Pancreas (tissue), 10 donors: Measurements from ENCODE around the gene LRFN4. TPM values are rescaled to one million over a fixed set of nuclear protein-coding genes. Genes with fewer than 3 reads are reported as not detected.

Experiments used
- ATAC-seq, 4 donors: fragments of 200-7000 bp; cut with Tn5 transposase; one replicate each; pipeline versions ENCODE4 v1.8.0 to v1.9.1; 2020; ENCODE audit warnings: mild to moderate bottlenecking in 4 of 4, moderate library complexity in 4 of 4
- DNase-seq, 6 donors: peaks; one replicate each; pipeline ENCODE4 v3.0.0-alpha.2; 2020
- FAIRE-seq: peaks from 2 replicates; lab custom pipeline; 2012; peaks lifted over from hg19 to GRCh38; lab: Jason Lieb, UNC
- H3K27ac ChIP-seq, 4 donors: fragments of 200-600 bp; sonication (generic); 1 replicate in 3 of 4; 2 replicates in 1 of 4; pipeline versions ENCODE4 v1.5.0 to v1.8.0; 2020
- H3K27me3 ChIP-seq, 4 donors: fragments of 200-600 bp; one replicate each; pipeline ENCODE4 v1.8.0; 2021
- H3K36me3 ChIP-seq, 3 donors: fragments of 200-600 bp; sonication (generic) in 1 of 3; one replicate each; pipeline versions ENCODE4 v1.5.0 to v1.8.0; 2020 to 2021
- H3K4me1 ChIP-seq, 3 donors: fragments of 200-600 bp; one replicate each; pipeline ENCODE4 v1.8.0; 2021
- H3K4me3 ChIP-seq, 4 donors: fragments of 200-600 bp; sonication (generic) in 2 of 4; one replicate each; pipeline versions ENCODE4 v1.5.0 to v1.8.0; 2020 to 2021
- H3K9me3 ChIP-seq, 4 donors: fragments of 200-600 bp; one replicate each; pipeline ENCODE4 v1.8.0; 2021
- CTCF ChIP-seq, 4 donors: fragments of 200-600 bp; sonication (generic) in 3 of 4; IDR thresholded peaks; one replicate each; pipeline versions ENCODE4 v1.5.0 to v1.8.0; 2021; ENCODE audit warnings: antibody characterized with exemption in 4 of 4
- WGBS, 2 donors: extraction: QIAGEN DNeasy Blood & Tissue Kit; methylation state at CpG; one replicate each; pipeline ENCODE4 v1.1.7; 2013; 5-methylcytosine and 5-hydroxymethylcytosine counted together
- intact Hi-C, 3 donors: fragments of 100-400 bp; cut with DNase I; formaldehyde crosslinking; loops; one replicate each; pipeline versions ENCODE4 v1.11.1 to v1.14.2; 2022
- polyA plus RNA-seq, 2 donors: library from polyadenylated mRNA; stranded (reverse); fragments of 200-250 nt; gene quantifications; one replicate each; pipeline ENCODE4 v1.2.3, GENCODE V29; 2013
- total RNA-seq, 6 donors: library from RNA; stranded (reverse); fragmentation: NEBNext Ultra II Directional in 4 of 6; extraction: Animal tissue kit (Norgen Biotek cat#: 25700) in 4 of 6; gene quantifications; one replicate each; pipeline versions ENCODE4 v1.2.1 to v1.2.4, GENCODE V29; 2021 to 2023
- donor health status: healthy with polysubstance abuse.
- donor health status: DM: no; HTN: no; CAD: no; lungs with moderate emphysema.
- donor health status: DM: no; HTN: no; CAD: no.
- donor health status: control.
- donor health status: control.
- donor health status: Bipolar disorder and iron deficiency.
- donor health status: DM: yes; HTN: yes; CAD: no.
- donor health status: DM: no; HTN: no; CAD: no.
- donor health status: DM: no; HTN: no; CAD: no.
- donor health status: DM: yes; HTN: yes; CAD: no.

Gene LRFN4
- total and polyA plus RNA-seq, 8 donors = 0.51 to 7.8 (median 2.8) TPM

- no peak for DNase-seq
- intact Hi-C loops = no loop called here
- FAIRE-seq = no peak
- Histone ChIP-seq H3K27me3 (no peaks in the 10 kb centered on the region), H3K9me3 (no peaks in the 10 kb centered on the region), H3K27ac (no peak overlapping the region), H3K4me1 (peaks cover 0 to 4% (median 0%) of the 10 kb centered on the region in 3 donors), H3K36me3 (no peaks in the 10 kb centered on the region), H3K4me3 (no peak overlapping the region)
- ATAC-seq = no peak
- TF ChIP-seq CTCF (IDR thresholded peaks at IDR 0.05) = no peak
- WGBS, 2 donors = 89 to 91% methylated on average over 10 of the region's 10 CpGs
Observed at GRCh38 chr11:66910016-66910415, 53.2 kb downstream of the LRFN4 start.

Other genes with a start within 250 kb of the LRFN4 start
- 10 to 100 TPM; 24.4 to 57.9 (median 31.7) TPM for gene RBM14, start 240.4 kb upstream of the LRFN4 start, total RNA-seq
- gene RBM14, start 240.4 kb upstream of the LRFN4 start, polyA plus RNA-seq = 10 to 100 TPM; 36.5 to 61.6 TPM
- 10 to 100 TPM; 47.5 to 80.2 (median 65.1) TPM for gene RBM4, start 218.4 kb upstream of the LRFN4 start, total RNA-seq
- gene RBM4, start 218.4 kb upstream of the LRFN4 start, polyA plus RNA-seq = 10 to 100 TPM; 60.6 to 84.2 TPM
- gene RBM4B, start 179.2 kb upstream of the LRFN4 start, total RNA-seq = 10 to 100 TPM in 1 of 6 donors, 1 to 10 TPM in 5; 5.7 to 10.1 (median 6.5) TPM
- 10 to 100 TPM in 1 of 2 donors, 1 to 10 TPM in 1; 9.9 to 20.7 TPM for gene RBM4B, start 179.2 kb upstream of the LRFN4 start, polyA plus RNA-seq
- gene SPTBN2, start 127.8 kb upstream of the LRFN4 start, total RNA-seq = 10 to 100 TPM; 32.6 to 59.8 (median 38.7) TPM
- gene SPTBN2, start 127.8 kb upstream of the LRFN4 start, polyA plus RNA-seq = 10 to 100 TPM; 17.8 to 45.9 TPM
- 10 to 100 TPM in 3 of 6 donors, 1 to 10 TPM in 3; 8.2 to 13.2 (median 9.4) TPM for gene RCE1, start 13.6 kb upstream of the LRFN4 start, total RNA-seq
- gene RCE1, start 13.6 kb upstream of the LRFN4 start, polyA plus RNA-seq = 10 to 100 TPM; 10.1 to 19.0 TPM
- gene PC, start 101.3 kb downstream of the LRFN4 start, total RNA-seq = 10 to 100 TPM in 3 of 6 donors, 1 to 10 TPM in 3; 4.1 to 14.4 (median 8.9) TPM
- 10 to 100 TPM; 13.6 to 16.0 TPM for gene PC, start 101.3 kb downstream of the LRFN4 start, polyA plus RNA-seq
- under 1 TPM in 1 of 6 donors, not detected in 5; 0.38 TPM for gene C11orf86, start 118.2 kb downstream of the LRFN4 start, total RNA-seq
- under 1 TPM in 1 of 2 donors, not detected in 1; 0.07 TPM for gene C11orf86, start 118.2 kb downstream of the LRFN4 start, polyA plus RNA-seq
- 1 to 10 TPM in 2 of 6 donors, under 1 TPM in 4; 0.37 to 2.6 (median 0.42) TPM for gene SYT12, start 166.1 kb downstream of the LRFN4 start, total RNA-seq
- gene SYT12, start 166.1 kb downstream of the LRFN4 start, polyA plus RNA-seq = 1 to 10 TPM in 1 of 2 donors, under 1 TPM in 1; 0.19 to 1.7 TPM
- 10 to 100 TPM; 14.9 to 20.3 (median 18.5) TPM for gene RHOD, start 199.8 kb downstream of the LRFN4 start, total RNA-seq
- 10 to 100 TPM; 18.6 to 45.8 TPM for gene RHOD, start 199.8 kb downstream of the LRFN4 start, polyA plus RNA-seq